Esophagus squamous epithelium (tissue), 4 donors: ENCODE results near the gene IRF2.

Source experiments
- POLR2A ChIP-seq, 4 donors: fragments of 450-650 bp; IDR thresholded peaks; one replicate each; pipeline ENCODE4 v1.6.1; 2017; ENCODE audit warnings: antibody characterized with exemption in 4 of 4, mild to moderate bottlenecking in 4 of 4, moderate library complexity in 3 of 4
- TF ChIP-seq, protein P1 (sequence below), 6 experiments: fragments of 450-650 bp in 4 of 6; fragments of 200-600 bp in 2 of 6; sonication (generic) in 2 of 6; IDR thresholded peaks; one replicate each; pipeline ENCODE4 v1.5.1; 2016 to 2019; ENCODE audit warnings: antibody characterized with exemption in 6 of 6, mild to moderate bottlenecking in 4 of 6, moderate library complexity in 4 of 6

DNA sequence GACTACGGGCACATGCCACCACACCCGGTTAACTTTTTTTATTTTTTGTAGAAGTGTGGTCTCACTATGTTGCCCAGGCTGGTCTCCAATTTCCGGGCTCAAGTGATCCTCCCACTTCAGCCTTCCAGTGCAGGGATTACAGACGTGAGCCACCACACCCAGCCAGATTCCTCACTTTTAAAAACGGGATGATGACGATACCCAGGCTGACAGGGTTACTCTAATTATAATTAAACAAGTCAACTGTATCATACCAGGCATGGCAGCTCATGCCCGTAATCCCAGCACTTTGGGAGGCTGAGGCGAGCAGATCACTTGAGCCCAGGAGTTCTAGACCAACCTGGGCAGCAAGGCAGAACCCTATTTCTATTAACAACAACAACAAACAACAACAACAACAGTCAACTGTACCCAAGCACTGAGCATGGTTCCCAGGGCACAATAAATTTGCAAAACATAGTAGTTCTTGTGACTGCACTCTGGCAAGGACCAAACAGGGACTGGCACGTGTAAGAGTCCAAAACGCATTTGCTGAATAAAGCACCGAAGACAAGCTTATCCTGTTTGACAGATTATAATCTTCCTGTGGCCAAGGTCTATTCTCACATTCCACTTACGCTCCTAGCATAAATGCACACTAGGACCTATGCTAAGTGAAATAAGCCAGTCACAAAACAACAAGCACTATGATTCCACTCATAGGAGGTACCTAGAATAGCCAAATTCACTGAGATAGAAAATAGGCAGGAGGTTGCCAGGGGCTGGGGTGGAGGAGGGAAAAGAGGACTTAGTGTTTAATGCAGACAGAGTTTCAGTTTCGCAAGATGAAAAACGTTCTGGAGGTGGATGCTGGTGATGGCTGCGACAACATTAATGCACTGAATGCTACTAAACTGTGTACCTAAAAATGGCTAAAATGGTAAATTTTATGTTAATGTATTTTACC is 77.5 kb downstream of the IRF2 start:
- TF ChIP-seq, protein P1, sequence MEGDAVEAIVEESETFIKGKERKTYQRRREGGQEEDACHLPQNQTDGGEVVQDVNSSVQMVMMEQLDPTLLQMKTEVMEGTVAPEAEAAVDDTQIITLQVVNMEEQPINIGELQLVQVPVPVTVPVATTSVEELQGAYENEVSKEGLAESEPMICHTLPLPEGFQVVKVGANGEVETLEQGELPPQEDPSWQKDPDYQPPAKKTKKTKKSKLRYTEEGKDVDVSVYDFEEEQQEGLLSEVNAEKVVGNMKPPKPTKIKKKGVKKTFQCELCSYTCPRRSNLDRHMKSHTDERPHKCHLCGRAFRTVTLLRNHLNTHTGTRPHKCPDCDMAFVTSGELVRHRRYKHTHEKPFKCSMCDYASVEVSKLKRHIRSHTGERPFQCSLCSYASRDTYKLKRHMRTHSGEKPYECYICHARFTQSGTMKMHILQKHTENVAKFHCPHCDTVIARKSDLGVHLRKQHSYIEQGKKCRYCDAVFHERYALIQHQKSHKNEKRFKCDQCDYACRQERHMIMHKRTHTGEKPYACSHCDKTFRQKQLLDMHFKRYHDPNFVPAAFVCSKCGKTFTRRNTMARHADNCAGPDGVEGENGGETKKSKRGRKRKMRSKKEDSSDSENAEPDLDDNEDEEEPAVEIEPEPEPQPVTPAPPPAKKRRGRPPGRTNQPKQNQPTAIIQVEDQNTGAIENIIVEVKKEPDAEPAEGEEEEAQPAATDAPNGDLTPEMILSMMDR (IDR thresholded peaks at IDR 0.05), result no peak
- no peak for TF ChIP-seq POLR2A (IDR thresholded peaks at IDR 0.05)
